ENCODE data around the gene PKHD1. TPM values are rescaled to one million over a fixed set of nuclear protein-coding genes. Genes with fewer than 3 reads are reported as not detected.

The PKHD1 gene
- total and polyA plus RNA-seq, 2 experiments from 2014 or later, result 0.47 to 3.3 TPM

DNA sequence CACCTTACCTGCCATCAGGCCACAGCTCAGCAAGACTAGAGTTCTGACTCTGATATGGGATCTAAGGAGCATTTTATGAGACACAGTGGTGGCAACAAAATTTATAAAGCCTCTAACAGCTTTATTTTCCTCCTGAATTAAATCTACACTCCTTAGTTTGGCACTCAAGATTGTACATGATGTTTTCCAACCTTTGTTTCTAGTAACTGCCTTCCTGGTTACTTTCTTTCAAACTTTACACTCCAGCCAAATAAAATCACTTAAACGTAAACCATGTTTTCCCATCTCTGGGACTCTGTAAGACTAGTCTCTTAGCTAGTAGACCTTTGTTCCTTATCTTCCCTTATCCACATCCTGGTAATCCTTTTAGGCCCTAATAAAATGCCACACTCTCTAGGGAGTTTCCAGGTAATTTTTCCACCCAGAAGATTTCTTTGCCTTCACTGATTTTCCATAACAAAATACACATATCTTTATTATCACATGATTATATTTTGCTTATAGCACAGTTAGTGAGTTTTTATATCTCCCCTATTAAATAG is 92.1 kb downstream of the PKHD1 start:
- Histone ChIP-seq H4K20me1 (ENCODE audit: insufficient read depth, poor library complexity, severe bottlenecking) (no peaks in the 10 kb centered on the region), H2AFZ (no peak overlapping the region), H3K4me3 (no peak overlapping the region), H3K27me3 (no peaks in the 10 kb centered on the region), H3K36me3 (replicated peaks; ENCODE audit: insufficient read depth, low read depth) (no peaks in the 10 kb centered on the region), H3K4me2 (no peak overlapping the region), H3K9me3 (ENCODE audit: low read depth) (no peaks in the 10 kb centered on the region), H3K79me2 (no peaks in the 10 kb centered on the region), H3K4me1 (ENCODE audit: insufficient read depth) (no peaks in the 10 kb centered on the region), H3K27ac (peak overlapping the region; percentile 82), H3K9me2 (replicated peaks; ENCODE audit: insufficient read depth) (no peaks in the 10 kb centered on the region)
- peak; percentile 7 for DNase-seq (ENCODE audit: low spot score)
- WGBS (ENCODE audit: low lambda C conversion rate, missing lambda C conversion rate), result 15% methylated on average over 1 of the region's 1 CpG
- TF ChIP-seq, protein P1, sequence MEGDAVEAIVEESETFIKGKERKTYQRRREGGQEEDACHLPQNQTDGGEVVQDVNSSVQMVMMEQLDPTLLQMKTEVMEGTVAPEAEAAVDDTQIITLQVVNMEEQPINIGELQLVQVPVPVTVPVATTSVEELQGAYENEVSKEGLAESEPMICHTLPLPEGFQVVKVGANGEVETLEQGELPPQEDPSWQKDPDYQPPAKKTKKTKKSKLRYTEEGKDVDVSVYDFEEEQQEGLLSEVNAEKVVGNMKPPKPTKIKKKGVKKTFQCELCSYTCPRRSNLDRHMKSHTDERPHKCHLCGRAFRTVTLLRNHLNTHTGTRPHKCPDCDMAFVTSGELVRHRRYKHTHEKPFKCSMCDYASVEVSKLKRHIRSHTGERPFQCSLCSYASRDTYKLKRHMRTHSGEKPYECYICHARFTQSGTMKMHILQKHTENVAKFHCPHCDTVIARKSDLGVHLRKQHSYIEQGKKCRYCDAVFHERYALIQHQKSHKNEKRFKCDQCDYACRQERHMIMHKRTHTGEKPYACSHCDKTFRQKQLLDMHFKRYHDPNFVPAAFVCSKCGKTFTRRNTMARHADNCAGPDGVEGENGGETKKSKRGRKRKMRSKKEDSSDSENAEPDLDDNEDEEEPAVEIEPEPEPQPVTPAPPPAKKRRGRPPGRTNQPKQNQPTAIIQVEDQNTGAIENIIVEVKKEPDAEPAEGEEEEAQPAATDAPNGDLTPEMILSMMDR (IDR thresholded peaks at IDR 0.05; ENCODE audit: poor library complexity), result no peak
- TF ChIP-seq EZH2phosphoT487 (IDR thresholded peaks at IDR 0.05; ENCODE audit: low read depth, severe bottlenecking, unreplicated experiment), result no peak
- no peak for TF ChIP-seq EZH2 (IDR thresholded peaks at IDR 0.05; ENCODE audit: borderline replicate concordance)

DNA sequence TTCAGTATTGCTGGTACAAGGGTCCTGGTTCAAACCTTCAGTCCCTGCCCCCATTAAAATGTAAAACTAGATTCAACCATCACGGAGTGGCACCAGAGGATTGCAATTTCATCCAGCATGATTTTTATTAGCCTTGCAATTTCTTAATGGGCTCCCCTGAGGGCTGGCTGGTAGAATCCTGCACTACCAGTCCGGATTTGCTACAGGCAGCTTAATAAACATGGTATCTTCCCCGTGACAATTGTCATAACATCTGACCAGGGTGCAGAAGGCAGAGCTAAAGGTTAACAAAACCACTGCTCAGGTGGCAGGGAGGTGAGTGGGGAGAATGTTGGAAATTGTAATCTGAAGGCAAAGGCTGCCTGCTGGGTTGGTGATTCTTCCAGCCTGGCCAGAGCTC is 94.5 kb downstream of the PKHD1 start:
- TF ChIP-seq EZH2 (IDR thresholded peaks at IDR 0.05; ENCODE audit: borderline replicate concordance) (no peak), EZH2phosphoT487 (IDR thresholded peaks at IDR 0.05; ENCODE audit: low read depth, severe bottlenecking, unreplicated experiment) (no peak)
- TF ChIP-seq, protein P1 (IDR thresholded peaks at IDR 0.05; ENCODE audit: poor library complexity), result no peak
- DNase-seq (ENCODE audit: low spot score), result no peak
- Histone ChIP-seq H2AFZ (no peak overlapping the region), H3K9me3 (ENCODE audit: low read depth) (no peaks in the 10 kb centered on the region), H3K36me3 (replicated peaks; ENCODE audit: insufficient read depth, low read depth) (no peaks in the 10 kb centered on the region), H3K79me2 (no peaks in the 10 kb centered on the region), H4K20me1 (ENCODE audit: insufficient read depth, poor library complexity, severe bottlenecking) (no peaks in the 10 kb centered on the region), H3K4me2 (no peak overlapping the region), H3K4me3 (no peak overlapping the region), H3K27me3 (no peaks in the 10 kb centered on the region), H3K9me2 (replicated peaks; ENCODE audit: insufficient read depth) (no peaks in the 10 kb centered on the region), H3K4me1 (ENCODE audit: insufficient read depth) (no peaks in the 10 kb centered on the region), H3K27ac (no peak overlapping the region)
- WGBS (ENCODE audit: low lambda C conversion rate, missing lambda C conversion rate), result 36% methylated on average over 3 of the region's 3 CpGs

DNA sequence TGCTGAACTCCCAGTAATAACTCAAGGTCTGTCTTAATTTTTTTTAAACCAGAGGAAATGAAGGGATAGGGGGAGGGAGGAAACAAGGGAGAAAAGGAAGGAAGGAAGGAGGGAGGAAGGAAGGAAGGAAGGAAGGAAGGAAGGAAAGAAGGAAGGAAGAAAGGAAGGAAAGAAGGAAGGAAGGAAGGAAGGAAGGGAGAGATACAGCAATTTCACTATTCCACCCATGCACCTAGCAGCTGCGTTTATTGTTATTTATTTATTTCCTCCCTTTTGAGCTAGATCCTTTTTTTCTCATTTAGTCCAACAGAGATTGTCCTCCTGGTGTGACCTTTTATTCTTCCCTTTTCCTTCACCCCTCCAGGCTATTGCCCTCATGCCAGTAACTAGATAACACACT is 97.6 kb downstream of the PKHD1 start:
- Histone ChIP-seq H3K4me3 (no peak overlapping the region), H4K20me1 (ENCODE audit: insufficient read depth, poor library complexity, severe bottlenecking) (no peaks in the 10 kb centered on the region), H3K79me2 (no peaks in the 10 kb centered on the region), H3K9me2 (replicated peaks; ENCODE audit: insufficient read depth) (no peaks in the 10 kb centered on the region), H3K36me3 (replicated peaks; ENCODE audit: insufficient read depth, low read depth) (no peaks in the 10 kb centered on the region), H3K27ac (no peak overlapping the region), H2AFZ (no peak overlapping the region), H3K4me1 (ENCODE audit: insufficient read depth) (no peaks in the 10 kb centered on the region), H3K9me3 (ENCODE audit: low read depth) (no peaks in the 10 kb centered on the region), H3K4me2 (no peak overlapping the region), H3K27me3 (no peaks in the 10 kb centered on the region)
- WGBS (ENCODE audit: low lambda C conversion rate, missing lambda C conversion rate), result 100% methylated on average over 1 of the region's 1 CpG
- no peak for TF ChIP-seq EZH2 (IDR thresholded peaks at IDR 0.05; ENCODE audit: borderline replicate concordance)
- TF ChIP-seq EZH2phosphoT487 (IDR thresholded peaks at IDR 0.05; ENCODE audit: low read depth, severe bottlenecking, unreplicated experiment), result no peak
- TF ChIP-seq, protein P1 (IDR thresholded peaks at IDR 0.05; ENCODE audit: poor library complexity), result no peak
- DNase-seq (ENCODE audit: low spot score), result no peak

Data from hepatocyte (in vitro differentiated cells).